Measurements from ENCODE around the gene ASIC4. TPM values are rescaled to one million over a fixed set of nuclear protein-coding genes. Genes with fewer than 3 reads are reported as not detected.

The ASIC4 gene
- polyA plus RNA-seq, 1 donor (not counting 4 experiments of a cell fraction or from before 2014, with no cell fraction given): not detected

GRCh38 chr2:219538504-219538951 lies 24.2 kb downstream of the ASIC4 start:
- Histone ChIP-seq H3K9ac (ENCODE audit: control insufficient read depth, extremely low read depth, insufficient read depth, low read length) (no peak overlapping the region), H3K9me3 (ENCODE audit: control insufficient read depth, low read depth, low read length) (no peaks in the 10 kb centered on the region), H3K27ac (ENCODE audit: control insufficient read depth, insufficient read depth, low read length) (no peak overlapping the region), H3K4me2 (ENCODE audit: control insufficient read depth, extremely low read depth, insufficient read depth, low read depth, low read length) (no peak overlapping the region), H3K4me1 (ENCODE audit: control insufficient read depth, extremely low read depth, insufficient read depth, low read length) (peaks cover 20% of the 10 kb centered on the region), H2AFZ (ENCODE audit: control insufficient read depth, low read length) (no peak overlapping the region), H3K79me2 (ENCODE audit: control insufficient read depth, insufficient read depth, low read length) (peaks cover 33% of the 10 kb centered on the region), H4K20me1 (ENCODE audit: control insufficient read depth, extremely low read depth, insufficient read depth, low read length) (peaks cover 10% of the 10 kb centered on the region), H3K9me1 (ENCODE audit: control insufficient read depth, extremely low read depth, insufficient read depth, low read length) (no peaks in the 10 kb centered on the region), H3K36me3 (ENCODE audit: control insufficient read depth in 2 of 2, extremely low read depth in 1 of 2, insufficient read depth in 2 of 2, low read length in 2 of 2) (peaks cover 20 to 23% of the 10 kb centered on the region in 2 experiments), H3K4me3 (ENCODE audit: control insufficient read depth in 2 of 3, extremely low read depth in 1 of 3, insufficient read depth in 2 of 3, low read depth in 1 of 3, low read length in 3 of 3) (no peak overlapping the region), H3K27me3 (ENCODE audit: control insufficient read depth, extremely low read depth, insufficient read depth, low read length) (no peaks in the 10 kb centered on the region)
- TF ChIP-seq EZH2 (IDR thresholded peaks at IDR 0.05; ENCODE audit: low read length) (no peak), CTCF (optimal IDR thresholded peaks at IDR 0.05 in 1 of 3, IDR thresholded peaks at IDR 0.05 in 1 of 3, conservative IDR thresholded peaks at IDR 0.05 in 1 of 3; ENCODE audit: extremely low read depth in 1 of 3, insufficient read depth in 2 of 3, low read length in 3 of 3) (no peak)
- DNase-seq (ENCODE audit: low read depth, low spot score) (no peak), FAIRE-seq (no peak)
- dilution Hi-C loops (cut with MboI; ENCODE audit: extremely low pct_ligation_motif_present, low sequenced_read_pairs): no loop called here

- no peak overlapping the region for H3K4me2 ChIP-seq (ENCODE audit: control insufficient read depth, extremely low read depth, insufficient read depth, low read depth, low read length)
- no peak overlapping the region for H3K4me3 ChIP-seq (ENCODE audit: control insufficient read depth in 2 of 3, extremely low read depth in 1 of 3, insufficient read depth in 2 of 3, low read depth in 1 of 3, low read length in 3 of 3)
- H4K20me1 ChIP-seq (ENCODE audit: control insufficient read depth, extremely low read depth, insufficient read depth, low read length): peaks cover 10% of the 10 kb centered on the region
- H3K4me1 ChIP-seq (ENCODE audit: control insufficient read depth, extremely low read depth, insufficient read depth, low read length): peaks cover 20% of the 10 kb centered on the region
- FAIRE-seq (no peak), DNase-seq (ENCODE audit: low read depth, low spot score) (no peak)
- no peaks in the 10 kb centered on the region for H3K9me1 ChIP-seq (ENCODE audit: control insufficient read depth, extremely low read depth, insufficient read depth, low read length)
- peaks cover 33% of the 10 kb centered on the region for H3K79me2 ChIP-seq (ENCODE audit: control insufficient read depth, insufficient read depth, low read length)
- H3K27ac ChIP-seq (ENCODE audit: control insufficient read depth, insufficient read depth, low read length): no peak overlapping the region
- H2AFZ ChIP-seq (ENCODE audit: control insufficient read depth, low read length): no peak overlapping the region
- peaks cover 20 to 23% of the 10 kb centered on the region in 2 experiments for H3K36me3 ChIP-seq (ENCODE audit: control insufficient read depth in 2 of 2, extremely low read depth in 1 of 2, insufficient read depth in 2 of 2, low read length in 2 of 2)
- TF ChIP-seq CTCF (optimal IDR thresholded peaks at IDR 0.05 in 1 of 3, IDR thresholded peaks at IDR 0.05 in 1 of 3, conservative IDR thresholded peaks at IDR 0.05 in 1 of 3; ENCODE audit: extremely low read depth in 1 of 3, insufficient read depth in 2 of 3, low read length in 3 of 3) (no peak), EZH2 (IDR thresholded peaks at IDR 0.05; ENCODE audit: low read length) (no peak)
- no peaks in the 10 kb centered on the region for H3K27me3 ChIP-seq (ENCODE audit: control insufficient read depth, extremely low read depth, insufficient read depth, low read length)
- no peaks in the 10 kb centered on the region for H3K9me3 ChIP-seq (ENCODE audit: control insufficient read depth, low read depth, low read length)
- dilution Hi-C loops (cut with MboI; ENCODE audit: extremely low pct_ligation_motif_present, low sequenced_read_pairs): no loop called here
- no peak overlapping the region for H3K9ac ChIP-seq (ENCODE audit: control insufficient read depth, extremely low read depth, insufficient read depth, low read length)
Observed at GRCh38 chr2:219538956-219539788, 24.9 kb downstream of the ASIC4 start.
